Right cardiac atrium (tissue), 5 donors: Measurements from ENCODE around the gene SWSAP1. TPM values are rescaled to one million over a fixed set of nuclear protein-coding genes. Genes with fewer than 3 reads are reported as not detected.

Experiments
- ATAC-seq, 2 donors: fragments of 200-7000 bp; cut with Tn5 transposase; one replicate each; pipeline versions ENCODE4 v1.8.0 to v1.9.1; 2020; ENCODE audit warnings: moderate library complexity in 2 of 2, mild to moderate bottlenecking in 1 of 2
- DNase-seq, 3 donors: peaks; one replicate each; pipeline ENCODE4 v3.0.0-alpha.2; 2020
- H3K27ac ChIP-seq: one replicate; pipeline ENCODE4 v1.5.1; 2013; ENCODE audit warnings: mild to moderate bottlenecking, low read length, control low read depth, moderate library complexity
- H3K27me3 ChIP-seq: one replicate; pipeline ENCODE4 v1.6.1; 2013; ENCODE audit not compliant: control insufficient read depth, insufficient read depth
- H3K4me1 ChIP-seq: one replicate; pipeline ENCODE4 v1.6.1; 2013; ENCODE audit warnings: low read length; ENCODE audit not compliant: control insufficient read depth, insufficient read depth
- H3K4me3 ChIP-seq: one replicate; pipeline ENCODE4 v1.5.1; 2013; ENCODE audit warnings: low read length, control low read depth
- H3K9me3 ChIP-seq: one replicate; pipeline ENCODE4 v1.6.1; 2013; ENCODE audit warnings: low read length; ENCODE audit not compliant: control insufficient read depth
- WGBS: extraction: QIAGEN DNeasy Blood & Tissue Kit; methylation state at CpG from one replicate; pipeline ENCODE4 v1.1.7; 2013; 5-methylcytosine and 5-hydroxymethylcytosine counted together
- intact Hi-C, 4 donors: fragments of 100-400 bp; cut with DNase I; formaldehyde crosslinking; loops; one replicate each; pipeline versions ENCODE4 v1.11.0 to v1.14.0; 2022 to 2023
- polyA plus RNA-seq: library from polyadenylated mRNA; stranded (reverse); fragments of 200-250 nt; gene quantifications from one replicate; pipeline ENCODE4 v1.2.3, GENCODE V29; 2013
- total RNA-seq, 4 donors: library from RNA; stranded (reverse); fragmentation: NEBNext Ultra II Directional; extraction: Animal tissue kit (Norgen Biotek cat#: 25700); gene quantifications; one replicate each; pipeline ENCODE4 v1.2.1, GENCODE V29; 2021
- donor health status: healthy with polysubstance abuse.
- donor health status: DM: no; HTN: yes; CAD: no.
- donor health status: DM: no; HTN: no; CAD: no.
- donor health status: DM: no; HTN: yes; CAD: no; lungs with severe emphysema.
- donor health status: DM: yes; HTN: yes; CAD: no.

The SWSAP1 gene
- total and polyA plus RNA-seq, 5 donors = 1.0 to 1.9 (median 1.4) TPM

GRCh38 chr19:11418094-11418548, 43.7 kb downstream of the SWSAP1 start:
- H3K4me3 ChIP-seq = peak overlapping the region; percentile 51
- no peaks in the 10 kb centered on the region for H3K27me3 ChIP-seq
- no peak overlapping the region for H3K27ac ChIP-seq
- DNase-seq (peak in 1 of 3 donors; percentile 19), ATAC-seq (no peak)
- 11% methylated on average over 16 of the region's 16 CpGs for WGBS
- no peaks in the 10 kb centered on the region for H3K4me1 ChIP-seq
- H3K9me3 ChIP-seq = no peaks in the 10 kb centered on the region
- intact Hi-C loops = no loop called here

- peak; percentile 65 to 69 for ATAC-seq
- Histone ChIP-seq H3K9me3 (no peaks in the 10 kb centered on the region), H3K27ac (peak within 1 kb of the TSS; percentile 28), H3K4me1 (no peaks in the 10 kb centered on the region), H3K4me3 (peak within 1 kb of the TSS; percentile 51), H3K27me3 (no peaks in the 10 kb centered on the region)
- peak; percentile 77 to 91 (median 90) for DNase-seq
- intact Hi-C loops = no loop called here
- WGBS = 2% methylated on average over 72 of the region's 72 CpGs
These were observed 44.4 kb downstream of the SWSAP1 start, which contains the start of gene RGL3 for GRCh38 chr19:11418549-11419506. Gene RGL3, minus strand, starts transcription at chr19:11419314. Its CDS starts 36 bp downstream, at chr19:11419278.

DNA sequence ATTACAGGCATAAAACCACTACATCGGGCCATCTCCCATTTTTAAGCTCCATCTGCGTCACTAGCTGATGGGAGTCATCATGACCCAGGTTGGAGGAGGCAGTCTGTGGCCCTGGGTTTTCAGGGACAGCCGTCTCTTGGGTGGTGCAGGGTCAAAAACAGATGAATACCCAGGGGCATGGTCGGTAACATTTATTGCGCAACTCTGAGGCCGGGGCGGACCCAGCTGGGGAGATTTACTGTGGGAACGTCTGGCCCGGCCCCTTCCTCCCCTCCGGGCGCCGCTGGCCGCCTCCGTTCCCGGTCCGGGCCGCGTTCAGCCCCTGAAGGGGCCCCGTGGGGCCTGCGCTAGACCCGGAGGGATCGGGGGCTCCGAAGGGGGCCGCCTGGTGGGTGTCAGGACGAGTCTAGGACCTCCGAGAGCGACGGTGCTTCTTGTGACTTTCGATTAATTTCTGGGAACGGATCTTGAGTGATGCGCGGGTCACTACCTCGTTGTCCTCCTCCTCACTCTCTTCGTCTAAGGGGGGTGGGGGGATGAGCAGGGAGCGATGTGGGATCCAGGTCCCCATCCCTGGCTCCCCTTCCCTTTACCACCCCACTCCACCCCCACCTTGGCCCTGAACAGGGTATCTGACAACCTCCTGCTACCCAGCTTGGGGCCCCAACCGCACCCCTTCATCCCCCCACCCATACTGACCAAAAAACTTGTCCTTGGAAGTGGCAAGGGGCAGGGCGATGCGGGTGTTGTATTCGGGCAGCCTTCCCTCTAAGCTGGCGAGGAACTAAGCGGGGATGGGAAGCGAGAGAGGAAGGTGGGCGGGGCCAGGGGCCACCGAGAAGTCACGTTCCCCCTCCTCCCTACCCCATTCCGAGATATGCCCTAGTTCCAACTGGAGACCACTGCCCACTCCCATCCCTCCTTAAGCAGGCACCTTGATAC, 46.2 kb downstream of the SWSAP1 start:
- Histone ChIP-seq H3K27ac (peak overlapping the region; percentile 43), H3K9me3 (no peaks in the 10 kb centered on the region), H3K4me3 (peak overlapping the region; percentile 41), H3K27me3 (no peaks in the 10 kb centered on the region), H3K4me1 (no peaks in the 10 kb centered on the region)
- DNase-seq = peak; percentile 80 to 93 (median 91)
- ATAC-seq = peak; percentile 60 to 66
- intact Hi-C loops = no loop called here
- WGBS = 4% methylated on average over 46 of the region's 46 CpGs

GRCh38 chr19:11421371-11422098, 47.1 kb downstream of the SWSAP1 start:
- ATAC-seq = peak; percentile 49 to 72
- DNase-seq = peak; percentile 71 to 90 (median 88)
- H3K9me3 ChIP-seq = no peaks in the 10 kb centered on the region
- H3K27me3 ChIP-seq = no peaks in the 10 kb centered on the region
- peak overlapping the region; percentile 41 for H3K4me3 ChIP-seq
- no peaks in the 10 kb centered on the region for H3K4me1 ChIP-seq
- intact Hi-C loops = no loop called here
- H3K27ac ChIP-seq = peak overlapping the region; percentile 25
- 14% methylated on average over 36 of the region's 36 CpGs for WGBS

DNA sequence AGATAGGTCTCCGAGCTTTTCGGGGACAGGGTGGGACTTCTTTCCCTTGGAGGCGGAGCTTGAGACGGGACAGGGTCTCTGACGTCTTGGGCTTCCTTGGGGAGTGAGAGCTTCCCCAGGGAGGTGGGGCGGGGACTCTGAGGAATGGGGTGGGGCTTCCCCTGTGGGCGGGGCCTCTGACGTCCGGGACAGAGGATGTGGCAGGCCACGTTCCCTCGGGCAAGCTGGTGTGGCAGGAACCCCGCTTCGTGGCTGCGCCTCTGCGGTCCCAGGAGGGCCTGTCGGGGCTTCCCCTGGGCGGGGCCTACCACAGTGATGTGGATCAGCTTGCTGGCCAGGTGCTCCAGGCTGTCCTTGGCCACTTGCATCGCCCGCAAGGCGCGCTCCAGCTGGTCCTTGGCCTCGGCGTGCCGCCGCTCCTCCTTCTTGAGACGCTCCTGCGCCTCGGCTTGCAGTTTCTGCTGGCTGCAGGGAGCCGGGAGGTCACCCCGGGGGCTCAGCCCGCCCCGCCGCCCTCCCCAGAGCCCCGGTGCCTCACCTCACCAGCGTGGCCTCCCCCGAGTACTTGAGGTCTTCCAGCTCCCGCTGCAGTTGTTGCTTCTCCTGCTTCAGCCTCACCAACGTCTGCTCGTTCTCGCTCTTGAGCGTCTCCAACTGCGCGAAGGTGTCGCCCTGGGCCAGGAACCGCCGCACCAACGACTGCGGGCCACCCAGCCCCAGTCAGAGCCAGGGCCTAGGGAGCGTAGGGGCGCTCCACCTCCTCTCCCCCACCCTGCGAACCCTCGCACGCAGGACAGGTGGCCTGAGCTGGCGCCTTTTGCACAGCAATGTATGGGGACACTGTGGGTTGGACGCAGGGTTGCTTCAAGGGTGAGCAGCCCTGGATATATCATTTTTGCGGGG, 47.9 kb downstream of the SWSAP1 start:
- WGBS = 7% methylated on average over 56 of the region's 56 CpGs
- no peaks in the 10 kb centered on the region for H3K9me3 ChIP-seq
- peak overlapping the region; percentile 11 for H3K4me3 ChIP-seq
- intact Hi-C loops = no loop called here
- H3K27ac ChIP-seq = no peak overlapping the region
- ATAC-seq (peak; percentile 68 to 85), DNase-seq (peak; percentile 87 to 94 (median 94))
- no peaks in the 10 kb centered on the region for H3K27me3 ChIP-seq
- no peaks in the 10 kb centered on the region for H3K4me1 ChIP-seq

GRCh38 chr19:11423164-11423790, 48.8 kb downstream of the SWSAP1 start:
- ATAC-seq = no peak
- no peak overlapping the region for H3K27ac ChIP-seq
- peak in 2 of 3 donors; percentile 39 to 53 for DNase-seq
- no peaks in the 10 kb centered on the region for H3K27me3 ChIP-seq
- no peaks in the 10 kb centered on the region for H3K9me3 ChIP-seq
- intact Hi-C loops = no loop called here
- 39% methylated on average over 27 of the region's 27 CpGs for WGBS
- no peak overlapping the region for H3K4me3 ChIP-seq
- H3K4me1 ChIP-seq = no peaks in the 10 kb centered on the region

GRCh38 chr19:11423791-11424181, 49.3 kb downstream of the SWSAP1 start:
- ATAC-seq (no peak), DNase-seq (peak in 2 of 3 donors; percentile 45 to 53)
- 18% methylated on average over 22 of the region's 22 CpGs for WGBS
- H3K4me1 ChIP-seq = no peaks in the 10 kb centered on the region
- H3K9me3 ChIP-seq = no peaks in the 10 kb centered on the region
- H3K4me3 ChIP-seq = no peak overlapping the region
- no peak overlapping the region for H3K27ac ChIP-seq
- intact Hi-C loops = no loop called here
- H3K27me3 ChIP-seq = no peaks in the 10 kb centered on the region
